Measurements from ENCODE around the gene CENPA. TPM values are rescaled to one million over a fixed set of nuclear protein-coding genes. Genes with fewer than 3 reads are reported as not detected.

CENPA gene
- total RNA-seq, 6 donors from 2014 or later = 0.44 to 8.4 (median 0.86) TPM; not detected in 1

DNA sequence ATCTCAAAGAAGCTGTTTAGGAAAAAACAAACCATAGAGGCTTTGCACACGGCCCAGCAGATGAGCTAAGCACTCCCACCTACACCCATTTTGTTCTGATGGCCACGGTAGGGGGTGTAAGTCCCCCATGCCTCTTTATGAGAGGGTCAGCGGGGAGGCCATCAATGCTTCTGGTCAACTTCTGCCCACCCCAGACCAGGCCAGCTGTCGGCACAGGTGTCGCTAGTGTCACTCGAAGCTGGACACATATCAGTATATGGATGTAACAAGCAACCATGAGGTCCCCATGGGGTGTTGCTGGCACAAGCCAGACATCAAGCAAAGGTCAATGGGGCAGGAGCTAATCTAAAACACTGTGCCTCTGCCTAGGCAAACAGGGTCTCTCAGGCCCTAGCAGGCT is 45.5 kb upstream of the CENPA start:
- DNase-seq (no peak), ATAC-seq (ENCODE audit: low FRiP score in 2 of 2) (no peak)
- no peaks in the 10 kb centered on the region for H3K36me3 ChIP-seq
- no peaks in the 10 kb centered on the region for H3K27me3 ChIP-seq
- H3K4me3 ChIP-seq = no peak overlapping the region
- H3K27ac ChIP-seq = no peak overlapping the region
- TF ChIP-seq POLR2A (IDR thresholded peaks at IDR 0.05) = no peak
- no peak for TF ChIP-seq EP300 (IDR thresholded peaks at IDR 0.05)
- TF ChIP-seq, protein P1, sequence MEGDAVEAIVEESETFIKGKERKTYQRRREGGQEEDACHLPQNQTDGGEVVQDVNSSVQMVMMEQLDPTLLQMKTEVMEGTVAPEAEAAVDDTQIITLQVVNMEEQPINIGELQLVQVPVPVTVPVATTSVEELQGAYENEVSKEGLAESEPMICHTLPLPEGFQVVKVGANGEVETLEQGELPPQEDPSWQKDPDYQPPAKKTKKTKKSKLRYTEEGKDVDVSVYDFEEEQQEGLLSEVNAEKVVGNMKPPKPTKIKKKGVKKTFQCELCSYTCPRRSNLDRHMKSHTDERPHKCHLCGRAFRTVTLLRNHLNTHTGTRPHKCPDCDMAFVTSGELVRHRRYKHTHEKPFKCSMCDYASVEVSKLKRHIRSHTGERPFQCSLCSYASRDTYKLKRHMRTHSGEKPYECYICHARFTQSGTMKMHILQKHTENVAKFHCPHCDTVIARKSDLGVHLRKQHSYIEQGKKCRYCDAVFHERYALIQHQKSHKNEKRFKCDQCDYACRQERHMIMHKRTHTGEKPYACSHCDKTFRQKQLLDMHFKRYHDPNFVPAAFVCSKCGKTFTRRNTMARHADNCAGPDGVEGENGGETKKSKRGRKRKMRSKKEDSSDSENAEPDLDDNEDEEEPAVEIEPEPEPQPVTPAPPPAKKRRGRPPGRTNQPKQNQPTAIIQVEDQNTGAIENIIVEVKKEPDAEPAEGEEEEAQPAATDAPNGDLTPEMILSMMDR (IDR thresholded peaks at IDR 0.05) = no peak
- TF ChIP-seq POLR2AphosphoS5 (IDR thresholded peaks at IDR 0.05) = no peak
- 90% methylated on average over 6 of the region's 6 CpGs for WGBS, 2 donors
- H3K4me1 ChIP-seq = peaks cover 0 to 8% (median 3%) of the 10 kb centered on the region in 4 donors
- no peaks in the 10 kb centered on the region for H3K9me3 ChIP-seq

DNA sequence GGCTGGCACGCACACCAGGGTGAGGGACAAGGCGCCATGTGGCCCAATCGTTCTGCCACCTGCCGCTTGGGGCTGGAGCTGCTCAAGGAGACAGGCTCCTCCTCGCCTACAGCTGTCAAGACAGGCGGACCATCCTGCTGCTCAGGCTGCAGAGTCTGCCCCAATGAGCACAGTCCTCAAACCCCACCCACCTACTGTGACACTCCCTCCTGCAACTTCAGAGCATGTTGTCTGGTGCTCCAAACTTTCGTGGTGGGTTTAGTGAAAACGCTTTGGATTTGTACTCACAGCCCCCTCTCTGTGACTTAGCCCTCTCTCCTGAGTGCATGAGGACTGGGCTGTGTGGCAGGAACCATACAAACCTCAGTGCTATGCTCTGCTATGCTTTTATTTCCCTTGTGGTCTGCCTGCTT is 45.0 kb upstream of the CENPA start:
- peak in 1 of 2 donors; percentile 8 for ATAC-seq (ENCODE audit: low FRiP score in 2 of 2)
- 34 to 56% methylated on average over 8 of the region's 8 CpGs for WGBS, 2 donors

DNA sequence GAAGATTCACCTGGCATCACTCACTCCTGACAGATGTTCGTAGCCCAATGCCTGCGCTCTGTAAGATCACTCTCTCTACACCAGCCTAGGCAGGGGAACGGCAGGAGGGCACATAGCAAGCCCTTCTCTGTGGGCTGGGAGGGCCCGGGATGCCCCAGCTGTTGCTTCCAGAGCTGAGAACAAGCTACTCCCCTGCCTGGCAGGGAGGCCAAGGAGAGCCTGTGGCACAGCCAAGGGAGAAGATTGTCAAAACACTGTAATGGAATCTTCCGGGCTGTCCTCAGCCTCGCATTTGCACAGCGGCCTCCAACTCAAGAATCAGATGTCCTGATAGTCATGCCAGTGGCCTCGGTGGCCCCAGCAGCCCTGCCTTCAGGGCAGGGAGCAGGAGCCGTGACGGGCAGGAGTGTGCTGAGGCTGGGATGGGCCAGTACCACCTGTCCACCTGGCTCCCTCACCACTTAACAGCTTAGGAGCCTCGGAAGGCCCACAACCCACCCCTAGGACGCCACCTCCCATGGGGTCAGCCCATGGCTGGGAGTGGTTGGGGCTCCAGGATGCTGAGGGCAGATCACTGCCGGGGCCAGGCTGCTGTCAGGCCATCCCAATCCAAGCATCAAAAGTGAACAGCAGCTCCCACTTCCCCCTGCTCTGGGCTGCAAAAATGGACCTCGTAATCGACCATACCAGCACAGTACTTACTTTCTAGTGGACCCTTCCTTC is 43.6 kb upstream of the CENPA start:
- TF ChIP-seq POLR2AphosphoS5 (IDR thresholded peaks at IDR 0.05) (no peak), POLR2A (IDR thresholded peaks at IDR 0.05) (no peak), EP300 (IDR thresholded peaks at IDR 0.05) (no peak)
- TF ChIP-seq, protein P1 (IDR thresholded peaks at IDR 0.05) = no peak
- H3K27me3 ChIP-seq = no peaks in the 10 kb centered on the region
- DNase-seq (no peak), ATAC-seq (ENCODE audit: low FRiP score in 2 of 2) (no peak)
- H3K4me3 ChIP-seq = no peak overlapping the region
- WGBS, 2 donors = 90 to 93% methylated on average over 8 to 14 of the region's 15 CpGs
- no peak overlapping the region for H3K27ac ChIP-seq
- H3K4me1 ChIP-seq = peaks cover 0 to 4% (median 2%) of the 10 kb centered on the region in 4 donors
- no peaks in the 10 kb centered on the region for H3K9me3 ChIP-seq
- H3K36me3 ChIP-seq = no peaks in the 10 kb centered on the region

More for the DNA sequence above, 45.0 kb upstream of the CENPA start:
- DNase-seq = no peak
- Histone ChIP-seq H3K27ac (no peak overlapping the region), H3K9me3 (no peaks in the 10 kb centered on the region), H3K4me3 (no peak overlapping the region), H3K36me3 (no peaks in the 10 kb centered on the region), H3K4me1 (peaks cover 0 to 10% (median 4%) of the 10 kb centered on the region in 4 donors), H3K27me3 (no peaks in the 10 kb centered on the region)
- TF ChIP-seq POLR2AphosphoS5 (IDR thresholded peaks at IDR 0.05) = peak in 1 of 2 donors; percentile 27
- TF ChIP-seq POLR2A (IDR thresholded peaks at IDR 0.05) = no peak

DNA sequence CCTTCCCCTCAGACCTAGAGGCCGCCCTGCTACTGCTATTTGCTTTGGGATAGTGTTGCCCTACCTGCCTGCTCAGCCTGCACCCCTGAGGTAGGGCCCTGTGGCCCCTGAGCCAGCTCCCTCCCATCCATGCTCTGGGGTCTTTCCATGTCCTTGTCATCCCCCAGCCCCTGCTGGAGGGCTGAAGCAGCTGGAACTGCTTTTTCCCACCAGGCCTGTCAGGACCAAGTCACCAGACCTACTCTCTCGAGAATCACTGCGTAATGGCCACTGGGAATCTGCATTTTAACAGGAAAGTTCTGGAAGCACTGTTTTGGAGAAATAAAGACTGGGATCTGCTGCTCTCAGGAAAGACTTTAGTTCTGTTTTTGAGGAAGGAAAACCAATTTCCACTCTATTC is 42.0 kb upstream of the CENPA start:
- TF ChIP-seq POLR2A (IDR thresholded peaks at IDR 0.05) (no peak), EP300 (IDR thresholded peaks at IDR 0.05) (no peak), POLR2AphosphoS5 (IDR thresholded peaks at IDR 0.05) (no peak)
- TF ChIP-seq, protein P1 (IDR thresholded peaks at IDR 0.05) = no peak
- ATAC-seq (ENCODE audit: low FRiP score in 2 of 2) (no peak), DNase-seq (no peak)
- Histone ChIP-seq H3K27me3 (no peaks in the 10 kb centered on the region), H3K36me3 (no peaks in the 10 kb centered on the region), H3K4me1 (peaks cover 0 to 4% (median 2%) of the 10 kb centered on the region in 4 donors), H3K27ac (no peak overlapping the region), H3K4me3 (no peak overlapping the region), H3K9me3 (no peaks in the 10 kb centered on the region)
- WGBS, 2 donors = 90 to 96% methylated on average over 3 of the region's 3 CpGs

DNA sequence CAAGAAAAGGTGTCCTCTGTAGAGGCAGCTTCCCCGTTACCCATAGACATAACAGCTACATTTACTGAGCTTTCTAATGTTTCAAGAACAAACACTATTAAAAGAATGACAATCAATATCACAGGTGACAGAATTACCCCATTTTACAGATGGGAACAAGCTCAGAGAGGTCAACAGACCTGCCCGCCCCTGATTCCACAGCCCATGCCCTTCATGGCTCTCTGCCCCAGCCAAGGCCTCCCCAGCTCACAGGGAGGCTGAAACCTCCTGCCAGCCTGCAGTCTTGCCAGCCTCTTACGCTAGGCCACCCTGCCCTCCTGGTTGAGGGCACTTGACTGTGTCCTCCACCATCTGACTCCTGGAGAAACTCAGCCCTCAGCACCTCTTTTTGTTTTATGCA is 40.9 kb upstream of the CENPA start:
- Histone ChIP-seq H3K27me3 (no peaks in the 10 kb centered on the region), H3K4me3 (no peak overlapping the region), H3K4me1 (peaks cover 0 to 4% (median 2%) of the 10 kb centered on the region in 4 donors), H3K36me3 (no peaks in the 10 kb centered on the region), H3K27ac (no peak overlapping the region), H3K9me3 (no peaks in the 10 kb centered on the region)
- TF ChIP-seq POLR2A (IDR thresholded peaks at IDR 0.05) (no peak), POLR2AphosphoS5 (IDR thresholded peaks at IDR 0.05) (no peak), EP300 (IDR thresholded peaks at IDR 0.05) (no peak)
- TF ChIP-seq, protein P1 (IDR thresholded peaks at IDR 0.05) = no peak
- ATAC-seq (ENCODE audit: low FRiP score in 2 of 2) (no peak), DNase-seq (no peak)
- 82 to 83% methylated on average over 3 of the region's 3 CpGs for WGBS, 2 donors
